BJ (cell line): Measurements from ENCODE around the gene CTNND2. TPM values are rescaled to one million over a fixed set of nuclear protein-coding genes. Genes with fewer than 3 reads are reported as not detected.

Experiments
- CTCF ChIA-PET: fragments of 350-600 bp; formaldehyde crosslinking; extraction: SDS; loops from one replicate; lab custom pipeline; 2021; ENCODE audit warnings: antibody characterized with exemption, inconsistent platforms; lab: Yijun Ruan, JAX
- POLR2A ChIA-PET: fragments of 300-600 bp; sonication (Branson Sonifier 250); formaldehyde crosslinking; extraction: SDS; loops from one replicate; lab custom pipeline; 2021; ENCODE audit warnings: antibody characterized with exemption; lab: Charles Lee
- DNase-seq: peaks from one replicate; pipeline ENCODE4 v3.0.0-alpha.2; 2011; ENCODE audit warnings: low read depth
- H3K27me3 ChIP-seq: 2 replicates; pipeline ENCODE4 v1.6.0; 2011; ENCODE audit warnings: low read length; ENCODE audit not compliant: control insufficient read depth, insufficient read depth
- H3K36me3 ChIP-seq: 2 replicates; pipeline ENCODE4 v1.5.1; 2011; ENCODE audit warnings: low read length; ENCODE audit not compliant: control insufficient read depth, insufficient read depth
- H3K4me3 ChIP-seq: 2 replicates; pipeline ENCODE4 v1.5.1; 2011; ENCODE audit warnings: low read depth, mild to moderate bottlenecking, control low read depth, low read length
- CTCF ChIP-seq: IDR thresholded peaks from 2 replicates; pipeline ENCODE4 v1.5.1; 2011; ENCODE audit warnings: low read depth, mild to moderate bottlenecking, control low read depth, inconsistent platforms, low read length, moderate library complexity; ENCODE audit not compliant: insufficient read depth
- polyA plus RNA-seq: library from polyadenylated mRNA; depleted of rRNA; stranded (reverse); fragments of >200 nt; gene quantifications from 2 replicates; pipeline ENCODE4 v1.2.3, GENCODE V29; 2011

The CTNND2 gene
- polyA plus RNA-seq, 1 experiment = not detected

GRCh38 chr5:11809407-11809806 lies 94.8 kb downstream of the CTNND2 start:
- no peak for DNase-seq
- Histone ChIP-seq H3K36me3 (no peaks in the 10 kb centered on the region), H3K27me3 (no peaks in the 10 kb centered on the region), H3K4me3 (no peak overlapping the region)
- ChIA-PET CTCF (no interaction called here), POLR2A (no interaction called here)
- no peak for TF ChIP-seq CTCF

- POLR2A ChIA-PET = no interaction called here
- H3K36me3 ChIP-seq = no peaks in the 10 kb centered on the region
- no peaks in the 10 kb centered on the region for H3K27me3 ChIP-seq
- no peak for DNase-seq
- H3K4me3 ChIP-seq = no peak overlapping the region
- TF ChIP-seq CTCF = no peak
- CTCF ChIA-PET = no interaction called here
These were observed 100.8 kb downstream of the CTNND2 start for GRCh38 chr5:11803436-11803835.

GRCh38 chr5:11801061-11801460 lies 103.2 kb downstream of the CTNND2 start:
- ChIA-PET POLR2A (no interaction called here), CTCF (no interaction called here)
- H3K36me3 ChIP-seq = no peaks in the 10 kb centered on the region

GRCh38 chr5:11797132-11797531 lies 107.1 kb downstream of the CTNND2 start:
- no peaks in the 10 kb centered on the region for H3K36me3 ChIP-seq
- no peak for TF ChIP-seq CTCF
- DNase-seq = no peak
- CTCF ChIA-PET = no interaction called here
- H3K27me3 ChIP-seq = no peaks in the 10 kb centered on the region
- POLR2A ChIA-PET = no interaction called here
- H3K4me3 ChIP-seq = no peak overlapping the region

More at GRCh38 chr5:11801061-11801460, 103.2 kb downstream of the CTNND2 start:
- no peak for TF ChIP-seq CTCF
- no peak for DNase-seq
- H3K4me3 ChIP-seq = no peak overlapping the region
- no peaks in the 10 kb centered on the region for H3K27me3 ChIP-seq

- TF ChIP-seq CTCF = no peak
- DNase-seq = no peak
- CTCF ChIA-PET = no interaction called here
These were observed 110.8 kb downstream of the CTNND2 start for GRCh38 chr5:11793396-11793795.

More at GRCh38 chr5:11793396-11793795, 110.8 kb downstream of the CTNND2 start:
- POLR2A ChIA-PET = no interaction called here
- H3K36me3 ChIP-seq = no peaks in the 10 kb centered on the region
- no peak overlapping the region for H3K4me3 ChIP-seq
- no peaks in the 10 kb centered on the region for H3K27me3 ChIP-seq
